HG03520 (cell line): Measurements from ENCODE around the gene USP40.
"Not testable (repeated sequence)": the region's sequence is repeated elsewhere in the genome, so short reads cannot be mapped to it uniquely, and the experiment has no call there.

Experiments
- ATAC-seq: cut with Tn5 transposase; IDR thresholded peaks from one replicate; pipeline ENCODE4 v1.9.1; 2021; ENCODE audit warnings: mild to moderate bottlenecking, moderate library complexity; ENCODE audit not compliant: unreplicated experiment

The USP40 gene

GRCh38 chr2:233566141-233566956 lies at the start of gene USP40:
Gene USP40 (minus strand): TSS chr2:233566782. CDS start chr2:233565554, 1,228 bp downstream.
- no peak for ATAC-seq

- ATAC-seq, result no peak
Measured at GRCh38 chr2:233611284-233611683, 44.7 kb upstream of the USP40 start.

GRCh38 chr2:233605680-233606079 lies 39.1 kb upstream of the USP40 start:
- ATAC-seq, result no peak

GRCh38 chr2:233604826-233605225 lies 38.2 kb upstream of the USP40 start:
- no peak for ATAC-seq

- no peak for ATAC-seq
Measured at GRCh38 chr2:233603520-233603919, 36.9 kb upstream of the USP40 start.

GRCh38 chr2:233602076-233602475 lies 35.5 kb upstream of the USP40 start:
- ATAC-seq, result no peak

- ATAC-seq, result no peak
Measured at GRCh38 chr2:233600386-233600785, 33.8 kb upstream of the USP40 start.

- no peak for ATAC-seq
Measured at GRCh38 chr2:233598952-233599351, 32.4 kb upstream of the USP40 start.

GRCh38 chr2:233597522-233597921 lies 30.9 kb upstream of the USP40 start:
- ATAC-seq, result no peak

- ATAC-seq, result no peak
Measured at GRCh38 chr2:233593201-233593600, 26.6 kb upstream of the USP40 start.

- ATAC-seq, result not testable (repeated sequence)
Measured at GRCh38 chr2:233592706-233593105, 26.1 kb upstream of the USP40 start.

GRCh38 chr2:233588400-233588799 lies 21.8 kb upstream of the USP40 start:
- no peak for ATAC-seq

GRCh38 chr2:233584210-233584609 lies 17.6 kb upstream of the USP40 start:
- ATAC-seq, result no peak

GRCh38 chr2:233583217-233583965 lies 16.8 kb upstream of the USP40 start:
- not testable (repeated sequence) for ATAC-seq

- ATAC-seq, result not testable (repeated sequence)
Measured at GRCh38 chr2:233577341-233577740, 10.8 kb upstream of the USP40 start.

- ATAC-seq, result no peak
Measured at GRCh38 chr2:233572468-233572867, 5.9 kb upstream of the USP40 start.

- ATAC-seq, result no peak
Measured at GRCh38 chr2:233571462-233571861, 4.9 kb upstream of the USP40 start.

GRCh38 chr2:233571001-233571400 lies 4.4 kb upstream of the USP40 start:
- ATAC-seq, result no peak

GRCh38 chr2:233565685-233566140 lies 869 bp downstream of the USP40 start:
- ATAC-seq, result no peak

GRCh38 chr2:233563663-233564430 lies 2.7 kb downstream of the USP40 start:
- ATAC-seq, result no peak
